Transverse colon (tissue), 4 donors: ENCODE measurements around the gene KRTAP10-2. TPM values are rescaled to one million over a fixed set of nuclear protein-coding genes. Genes with fewer than 3 reads are reported as not detected.
A peak's percentile ranks its signal among the peaks of the same experiment; 100 is the strongest.
"Not testable (repeated sequence)": the region's sequence is repeated elsewhere in the genome, so short reads cannot be mapped to it uniquely, and the experiment has no call there.

Experiments used
- DNase-seq: peaks from one replicate; pipeline ENCODE4 v3.0.0-alpha.2; 2019
- H3K27ac ChIP-seq, 4 donors: fragments of 200-600 bp; sonication (generic); 2 replicates each; pipeline ENCODE4 v1.5.1; 2016 to 2018; ENCODE audit warnings: inconsistent platforms in 4 of 4
- H3K27me3 ChIP-seq: fragments of 200-600 bp; sonication (generic); 2 replicates; pipeline ENCODE4 v1.5.1; 2017; ENCODE audit warnings: inconsistent platforms
- H3K36me3 ChIP-seq, 4 donors: fragments of 200-600 bp; sonication (generic); 2 replicates each; pipeline ENCODE4 v1.5.1; 2017 to 2019; ENCODE audit warnings: inconsistent platforms in 4 of 4
- H3K4me1 ChIP-seq, 4 donors: fragments of 200-600 bp; sonication (generic); 2 replicates each; pipeline ENCODE4 v1.5.1; 2017 to 2020; ENCODE audit warnings: inconsistent platforms in 4 of 4
- H3K4me3 ChIP-seq, 4 donors: fragments of 200-600 bp; sonication (generic); 1 replicate in 1 of 4; 2 replicates in 3 of 4; pipeline versions ENCODE4 v1.5.1 to v1.6.1; 2017 to 2019; ENCODE audit warnings: inconsistent platforms in 4 of 4
- H3K9me3 ChIP-seq, 2 donors: fragments of 200-600 bp; sonication (generic); 2 replicates each; pipeline ENCODE4 v1.5.1; 2017 to 2019; ENCODE audit warnings: inconsistent platforms in 2 of 2
- CTCF ChIP-seq, 5 experiments: fragments of 200-600 bp in 3 of 5; fragments of 450-650 bp in 2 of 5; sonication (generic) in 3 of 5; IDR thresholded peaks; 1 replicate in 2 of 5; 2 replicates in 3 of 5; pipeline ENCODE4 v1.5.1; 2016 to 2017; ENCODE audit warnings: antibody characterized with exemption in 5 of 5, inconsistent platforms in 3 of 5, mild to moderate bottlenecking in 2 of 5, moderate library complexity in 1 of 5
- EP300 ChIP-seq: sonication (generic); formaldehyde crosslinking; IDR thresholded peaks from one replicate; pipeline ENCODE4 v1.6.1; 2017; ENCODE audit warnings: antibody characterized with exemption, low read depth
- POLR2A ChIP-seq: fragments of 450-650 bp; IDR thresholded peaks from one replicate; pipeline ENCODE4 v1.6.1; 2016; ENCODE audit warnings: antibody characterized with exemption, mild to moderate bottlenecking, moderate library complexity
- POLR2AphosphoS5 ChIP-seq, 3 donors: sonication (generic); formaldehyde crosslinking; IDR thresholded peaks; one replicate each; pipeline ENCODE4 v1.6.1; 2016; ENCODE audit warnings: antibody characterized with exemption in 3 of 3
- WGBS, 2 donors: methylation state at CpG; one replicate each; pipeline ENCODE4 v1.1.5; 2018; ENCODE audit warnings: low coverage in 1 of 2; 5-methylcytosine and 5-hydroxymethylcytosine counted together
- in situ Hi-C, 4 donors: fragments of 200-750 bp; cut with MboI; loops; one replicate each; pipeline versions ENCODE4 v1.15.0 to v1.15.1; 2017; ENCODE audit warnings: low sequenced_read_pairs in 3 of 4, low pct_ligation_motif_present in 1 of 4, low pct_unique_long_range_greater_than_20kb in 1 of 4
- intact Hi-C: fragments of 100-400 bp; cut with DNase I; formaldehyde crosslinking; loops from one replicate; pipeline ENCODE4 v1.15.1; 2023; ENCODE audit warnings: low total_unique reads
- total RNA-seq, 4 donors: library from RNA; depleted of rRNA; stranded (reverse); fragments of >200 nt; gene quantifications; one replicate each; pipeline ENCODE4 v1.1.0, GENCODE V29; 2016

The KRTAP10-2 gene
- not detected for total RNA-seq

- WGBS, 2 donors = 62 to 72% methylated on average over 3 to 16 of the region's 17 CpGs
- TF ChIP-seq POLR2AphosphoS5 (IDR thresholded peaks at IDR 0.05) (no peak), POLR2A (no peak)
- no peaks in the 10 kb centered on the region for H3K4me1 ChIP-seq
- no peak within 1 kb of the TSS for H3K27ac ChIP-seq
- no peaks in the 10 kb centered on the region for H3K9me3 ChIP-seq
- no peak within 1 kb of the TSS for H3K4me3 ChIP-seq
- intact Hi-C loops (no loop called here), in situ Hi-C loops (no loop called here)
- DNase-seq = peak; percentile 3
- no peaks in the 10 kb centered on the region for H3K36me3 ChIP-seq
- peaks cover 34% of the 10 kb centered on the region for H3K27me3 ChIP-seq
Measured at GRCh38 chr21:44551340-44551961, at the start of gene KRTAP10-2. Gene KRTAP10-2, minus strand, starts transcription at chr21:44551505. Its CDS starts 47 bp downstream, at chr21:44551458.

GRCh38 chr21:44601091-44601490 is 49.8 kb upstream of the KRTAP10-2 start:
- H3K27ac ChIP-seq, H3K9me3 ChIP-seq, DNase-seq, H3K4me1 ChIP-seq, H3K36me3 ChIP-seq, intact Hi-C loops, in situ Hi-C loops, H3K4me3 ChIP-seq: not testable (repeated sequence)
- 62% methylated on average over 5 of the region's 10 CpGs; no CpG with 5 or more reads in 1 of the 2 donors for WGBS, 2 donors
- peaks cover 36% of the 10 kb centered on the region for H3K27me3 ChIP-seq

DNA sequence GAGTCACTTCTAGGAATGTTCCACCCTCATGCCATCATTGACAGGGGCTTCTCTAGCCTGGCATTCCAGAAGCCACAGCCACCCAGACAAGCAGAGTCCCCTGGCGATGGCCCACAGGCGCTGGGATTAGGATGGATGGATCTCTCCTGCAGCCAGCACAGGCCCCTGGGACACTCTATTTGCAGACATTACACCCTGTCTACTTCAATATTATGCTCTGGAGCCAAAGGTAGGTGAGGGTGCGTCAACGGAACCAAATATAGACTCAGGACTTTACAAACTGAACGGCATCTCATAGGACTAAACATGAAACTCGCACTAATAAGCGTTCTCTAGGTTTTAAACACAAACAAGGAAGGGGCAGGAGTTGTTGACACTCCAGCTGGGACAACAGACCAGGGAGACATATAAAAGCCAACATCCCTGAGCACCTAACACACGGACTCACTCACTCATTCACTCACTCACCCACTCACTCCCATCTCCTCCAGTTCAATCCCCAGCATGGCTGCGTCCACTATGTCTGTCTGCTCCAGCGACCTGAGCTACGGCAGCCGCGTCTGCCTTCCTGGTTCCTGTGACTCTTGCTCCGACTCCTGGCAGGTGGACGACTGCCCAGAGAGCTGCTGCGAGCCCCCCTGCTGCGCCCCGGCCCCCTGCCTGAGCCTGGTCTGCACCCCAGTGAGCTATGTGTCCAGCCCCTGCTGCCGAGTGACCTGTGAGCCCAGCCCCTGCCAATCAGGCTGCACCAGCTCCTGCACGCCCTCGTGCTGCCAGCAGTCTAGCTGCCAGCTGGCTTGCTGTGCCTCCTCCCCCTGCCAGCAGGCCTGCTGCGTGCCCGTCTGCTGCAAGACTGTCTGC is 49.0 kb upstream of the KRTAP10-2 start, which contains the start of gene KRTAP10-7:
Gene KRTAP10-7 (plus strand): TSS at position 480 of the 861 bp plus-strand sequence. CDS start 25 bp downstream, at position 505.
- H3K4me1 ChIP-seq, H3K36me3 ChIP-seq, H3K4me3 ChIP-seq, in situ Hi-C loops, DNase-seq, intact Hi-C loops, H3K9me3 ChIP-seq, H3K27ac ChIP-seq: not testable (repeated sequence)
- H3K27me3 ChIP-seq = peaks cover 37% of the 10 kb centered on the region
- WGBS, 2 donors = 51 to 60% methylated on average over 7 to 23 of the region's 23 CpGs

GRCh38 chr21:44599264-44600029 is 48.1 kb upstream of the KRTAP10-2 start:
- Histone ChIP-seq H3K27me3 (peaks cover 42% of the 10 kb centered on the region), H3K9me3 (peaks cover 0 to 5% of the 10 kb centered on the region in 2 donors)
- WGBS, 2 donors = 83 to 89% methylated on average over 6 to 8 of the region's 8 CpGs

GRCh38 chr21:44598061-44598460 is 46.8 kb upstream of the KRTAP10-2 start:
- Histone ChIP-seq H3K4me1 (no peaks in the 10 kb centered on the region), H3K4me3 (no peak overlapping the region), H3K27me3 (peaks cover 46% of the 10 kb centered on the region), H3K36me3 (no peaks in the 10 kb centered on the region), H3K27ac (no peak overlapping the region), H3K9me3 (peaks cover 0 to 5% of the 10 kb centered on the region in 2 donors)
- 64 to 79% methylated on average over 11 of the region's 11 CpGs for WGBS, 2 donors
- in situ Hi-C loops (loop anchor here in 2 of 4 donors (25.0 kb wide), 1 partner anchor 89 kb away; the partner anchor contains the start of genes KRTAP10-12 (in 2 of the 2) and KRTAP12-1 (in 2 of the 2)), intact Hi-C loops (no loop called here)
- TF ChIP-seq POLR2A (no peak), CTCF (IDR thresholded peaks at IDR 0.05) (no peak), EP300 (no peak), POLR2AphosphoS5 (IDR thresholded peaks at IDR 0.05) (no peak)
- no peak for DNase-seq

More at GRCh38 chr21:44599264-44600029, 48.1 kb upstream of the KRTAP10-2 start:
- no peaks in the 10 kb centered on the region for H3K4me1 ChIP-seq
- H3K36me3 ChIP-seq = no peaks in the 10 kb centered on the region
- no peak overlapping the region for H3K27ac ChIP-seq
- in situ Hi-C loops (loop anchor here in 2 of 4 donors (25.0 kb wide), 1 partner anchor 88 kb away; the partner anchor contains the start of genes KRTAP10-12 (in 2 of the 2) and KRTAP12-1 (in 2 of the 2)), intact Hi-C loops (no loop called here)
- TF ChIP-seq CTCF (IDR thresholded peaks at IDR 0.05) (no peak), POLR2A (no peak), EP300 (no peak), POLR2AphosphoS5 (IDR thresholded peaks at IDR 0.05) (no peak)
- H3K4me3 ChIP-seq = no peak overlapping the region
- DNase-seq = no peak
